GM12865 (cell line): ENCODE results near the gene PIEZO2.

Experiments
- DNase-seq: peaks from one replicate; pipeline ENCODE4 v3.0.0; 2010; ENCODE audit warnings: low read depth
- H3K4me3 ChIP-seq: 2 replicates; pipeline ENCODE4 v1.5.1; 2011; ENCODE audit warnings: mild to moderate bottlenecking, low read depth, low read length, control low read depth
- TF ChIP-seq, protein P1 (sequence below): IDR thresholded peaks from 2 replicates; pipeline ENCODE4 v1.5.1; 2011; ENCODE audit warnings: low read length, control low read depth, low read depth, inconsistent platforms; ENCODE audit not compliant: insufficient read depth; ENCODE audit errors: missing control alignments

PIEZO2 gene

GRCh38 chr18:11153097-11153496 is 3.7 kb upstream of the PIEZO2 start:
- no peak for DNase-seq
- TF ChIP-seq, protein P1, sequence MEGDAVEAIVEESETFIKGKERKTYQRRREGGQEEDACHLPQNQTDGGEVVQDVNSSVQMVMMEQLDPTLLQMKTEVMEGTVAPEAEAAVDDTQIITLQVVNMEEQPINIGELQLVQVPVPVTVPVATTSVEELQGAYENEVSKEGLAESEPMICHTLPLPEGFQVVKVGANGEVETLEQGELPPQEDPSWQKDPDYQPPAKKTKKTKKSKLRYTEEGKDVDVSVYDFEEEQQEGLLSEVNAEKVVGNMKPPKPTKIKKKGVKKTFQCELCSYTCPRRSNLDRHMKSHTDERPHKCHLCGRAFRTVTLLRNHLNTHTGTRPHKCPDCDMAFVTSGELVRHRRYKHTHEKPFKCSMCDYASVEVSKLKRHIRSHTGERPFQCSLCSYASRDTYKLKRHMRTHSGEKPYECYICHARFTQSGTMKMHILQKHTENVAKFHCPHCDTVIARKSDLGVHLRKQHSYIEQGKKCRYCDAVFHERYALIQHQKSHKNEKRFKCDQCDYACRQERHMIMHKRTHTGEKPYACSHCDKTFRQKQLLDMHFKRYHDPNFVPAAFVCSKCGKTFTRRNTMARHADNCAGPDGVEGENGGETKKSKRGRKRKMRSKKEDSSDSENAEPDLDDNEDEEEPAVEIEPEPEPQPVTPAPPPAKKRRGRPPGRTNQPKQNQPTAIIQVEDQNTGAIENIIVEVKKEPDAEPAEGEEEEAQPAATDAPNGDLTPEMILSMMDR, result no peak
- no peak overlapping the region for H3K4me3 ChIP-seq

GRCh38 chr18:11150271-11150615 is 874 bp upstream of the PIEZO2 start:
- H3K4me3 ChIP-seq, result peak overlapping the region; percentile 63; the same call in 1 of the 2 replicates
- no peak for DNase-seq
- TF ChIP-seq, protein P1, result no peak

DNA sequence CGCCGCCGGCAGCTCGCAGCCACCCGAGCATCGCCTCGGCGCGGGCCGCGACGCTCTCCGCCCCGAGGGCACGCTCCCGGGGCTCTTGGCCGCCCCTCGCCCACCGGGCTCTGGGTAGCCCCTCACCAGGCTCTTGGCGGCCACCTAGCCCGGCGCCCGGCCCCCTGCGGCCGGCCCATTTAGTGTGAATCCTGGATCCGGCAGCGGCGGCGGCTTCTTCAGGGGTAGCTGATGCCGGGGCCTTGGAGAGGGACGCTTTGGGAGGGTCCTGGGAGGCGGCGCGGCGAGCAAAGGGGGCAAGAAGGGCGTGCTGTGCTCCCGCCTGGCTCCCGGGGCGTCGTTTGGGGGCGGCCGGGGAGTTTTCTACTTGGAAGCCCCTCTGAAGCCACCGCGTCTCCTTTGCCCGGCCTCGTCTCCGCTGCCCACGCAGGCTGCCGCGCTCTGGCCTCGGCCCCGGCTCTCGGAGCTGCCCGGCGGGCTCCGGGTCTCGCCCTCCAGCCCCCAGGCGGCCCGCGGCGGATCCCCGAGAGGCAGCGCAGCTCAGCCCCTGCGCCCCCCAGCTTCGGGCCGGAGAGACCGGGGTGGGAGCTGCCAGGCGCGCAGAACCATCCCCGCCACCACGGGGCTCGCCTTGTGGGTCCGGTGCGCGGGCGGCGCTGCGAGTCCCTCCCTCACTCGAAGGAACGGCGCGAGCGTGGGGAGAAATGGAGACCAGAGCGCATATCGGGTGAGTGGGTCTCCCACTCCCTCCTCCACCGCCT is 509 bp downstream of the PIEZO2 start:
- peak overlapping the region; percentile 63 for H3K4me3 ChIP-seq
- TF ChIP-seq, protein P1, result no peak
- DNase-seq, result no peak

DNA sequence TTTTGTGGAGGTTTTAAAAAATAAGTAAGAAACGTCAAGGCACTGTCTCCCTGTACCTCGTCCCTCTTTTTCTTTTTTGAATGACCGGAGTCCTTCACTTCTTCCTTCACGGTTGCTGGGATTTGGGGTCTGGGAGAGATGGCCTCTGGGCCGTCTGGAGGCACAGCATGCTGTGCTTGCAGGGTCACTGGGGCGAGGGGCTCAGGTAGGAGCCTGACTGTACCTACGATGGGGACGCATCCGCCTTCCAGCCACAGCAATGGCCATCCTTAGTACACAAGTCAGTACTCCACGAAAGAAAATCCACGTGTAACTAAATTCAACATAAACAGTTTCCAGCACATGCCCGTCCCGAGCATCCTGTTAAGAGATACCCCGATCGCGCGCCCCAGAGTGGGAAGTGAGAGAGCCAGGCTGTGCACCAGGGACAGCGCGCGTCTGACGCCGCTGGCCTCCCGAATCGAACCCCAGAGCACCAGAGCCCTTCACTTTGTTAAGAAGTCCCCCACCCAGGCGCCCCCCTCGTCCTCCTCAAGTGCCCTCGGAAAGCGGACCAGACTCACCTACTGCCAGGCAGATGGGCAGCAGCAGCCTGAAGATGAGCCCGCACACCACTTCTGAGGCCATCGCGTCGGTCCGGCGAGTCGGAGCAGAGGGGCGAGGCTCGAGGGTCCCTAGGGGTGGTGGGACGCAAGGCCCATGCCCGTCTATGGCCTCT is 1.2 kb downstream of the PIEZO2 start:
- DNase-seq, result no peak
- H3K4me3 ChIP-seq, result peak overlapping the region; percentile 63
- TF ChIP-seq, protein P1, result no peak

DNA sequence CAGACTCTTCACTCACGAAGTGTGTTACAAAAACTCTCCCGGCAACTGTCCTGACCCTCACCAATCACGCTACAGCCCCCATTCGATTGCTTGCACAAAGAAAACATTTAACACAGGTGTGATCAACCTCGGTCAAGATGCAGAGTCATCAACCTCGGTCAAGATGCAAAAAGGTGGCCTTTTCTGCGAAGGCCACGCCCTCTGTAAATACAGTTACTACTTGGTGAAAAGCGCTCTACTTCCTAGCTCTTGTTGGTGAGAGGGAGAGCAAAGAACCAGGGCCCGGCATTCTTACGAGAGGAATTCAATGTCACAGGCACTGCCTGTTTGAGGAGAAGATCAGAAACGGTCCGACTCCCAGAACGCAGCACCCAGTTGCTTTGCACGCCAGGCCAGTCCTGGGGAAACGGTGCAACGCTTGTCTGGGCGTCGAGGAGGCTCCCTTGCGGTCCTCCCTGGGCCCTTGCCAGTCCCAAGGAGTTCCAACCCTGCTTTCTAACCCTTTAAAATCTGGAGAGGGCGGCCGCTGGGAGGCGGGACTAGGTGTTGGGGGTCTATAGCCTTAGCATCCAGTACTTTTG is 1.9 kb downstream of the PIEZO2 start:
- DNase-seq, result no peak
- H3K4me3 ChIP-seq, result peak overlapping the region; percentile 63
- TF ChIP-seq, protein P1, result no peak

DNA sequence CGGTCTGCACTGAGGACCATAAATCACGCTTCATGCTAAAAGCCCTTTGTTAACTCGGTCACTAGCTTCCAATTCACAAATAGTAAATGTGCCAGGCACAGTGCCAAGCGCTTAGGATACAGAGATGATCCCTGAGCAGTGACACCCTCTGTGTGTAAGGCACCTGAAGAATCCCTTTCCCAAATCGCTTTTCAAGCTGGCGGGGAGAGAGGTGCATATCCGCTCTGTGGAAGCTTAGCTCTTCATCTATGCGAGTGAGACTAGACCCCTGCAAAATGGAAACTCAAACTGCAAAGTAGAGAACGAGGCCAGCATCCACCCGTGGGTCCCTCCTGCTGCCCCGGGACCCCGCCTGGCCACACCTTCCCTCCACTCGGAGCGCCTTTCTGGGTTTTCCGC is 2.4 kb downstream of the PIEZO2 start:
- DNase-seq, result no peak
- TF ChIP-seq, protein P1, result no peak
- peak overlapping the region; percentile 63 for H3K4me3 ChIP-seq
